GM12865 (cell line): ENCODE results near the gene ASAH2.

Source experiments
- DNase-seq: peaks from one replicate; pipeline ENCODE4 v3.0.0; 2010; ENCODE audit warnings: low read depth
- H3K4me3 ChIP-seq: 2 replicates; pipeline ENCODE4 v1.5.1; 2011; ENCODE audit warnings: mild to moderate bottlenecking, low read depth, low read length, control low read depth
- CTCF ChIP-seq: IDR thresholded peaks from 2 replicates; pipeline ENCODE4 v1.5.1; 2011; ENCODE audit warnings: low read length, control low read depth, low read depth, inconsistent platforms; ENCODE audit not compliant: insufficient read depth; ENCODE audit errors: missing control alignments

ASAH2 gene

GRCh38 chr10:50222199-50222598 is 29.1 kb downstream of the ASAH2 start:
- no peak for TF ChIP-seq CTCF
- no peak for DNase-seq
- H3K4me3 ChIP-seq: no peak overlapping the region

- DNase-seq: no peak
- H3K4me3 ChIP-seq: no peak overlapping the region
- no peak for TF ChIP-seq CTCF
These were observed 29.8 kb downstream of the ASAH2 start for GRCh38 chr10:50221470-50221869.

DNA sequence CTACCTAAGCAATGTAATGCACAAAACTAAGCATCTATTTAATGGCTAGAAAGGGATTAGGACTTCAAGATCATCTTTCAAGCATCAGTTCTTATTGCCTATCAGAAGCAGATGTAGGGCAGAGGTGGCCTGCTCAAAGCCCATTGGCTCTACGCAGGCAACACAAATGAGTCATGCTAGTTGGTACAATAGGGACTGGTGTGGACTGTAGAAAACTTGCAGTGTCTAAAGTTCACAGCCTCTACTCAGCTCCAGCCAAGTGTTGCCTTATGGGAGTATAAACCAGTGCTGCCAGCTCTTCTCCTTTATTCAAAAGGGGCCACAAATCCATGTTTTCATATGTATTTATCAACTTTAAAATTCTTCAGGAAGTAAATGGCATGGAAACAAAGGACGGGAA is 31.7 kb downstream of the ASAH2 start:
- H3K4me3 ChIP-seq: no peak overlapping the region
- no peak for DNase-seq
- TF ChIP-seq CTCF: no peak

GRCh38 chr10:50219200-50219599 is 32.1 kb downstream of the ASAH2 start:
- no peak for TF ChIP-seq CTCF
- no peak for DNase-seq
- no peak overlapping the region for H3K4me3 ChIP-seq

DNA sequence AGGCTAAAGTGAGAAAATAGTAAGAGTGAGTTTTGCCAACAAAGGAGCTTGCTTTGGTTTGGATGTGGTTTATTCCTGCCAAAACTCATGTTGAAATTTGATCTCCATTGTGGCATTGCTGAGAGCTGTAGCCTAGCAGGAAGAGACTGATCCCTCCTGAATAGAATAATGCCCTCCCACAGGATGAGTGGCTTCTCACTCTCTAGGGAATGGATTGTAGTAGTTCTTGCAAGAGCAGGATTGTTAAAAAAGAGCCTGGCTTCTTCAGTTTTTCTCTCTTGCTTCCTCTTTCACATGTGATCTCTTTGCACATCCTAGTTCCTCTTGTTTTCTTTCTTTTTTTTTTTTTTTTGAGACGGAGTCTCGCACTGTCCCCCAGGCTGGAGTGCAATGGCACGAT is 34.4 kb downstream of the ASAH2 start:
- no peak for DNase-seq
- TF ChIP-seq CTCF: no peak

DNA sequence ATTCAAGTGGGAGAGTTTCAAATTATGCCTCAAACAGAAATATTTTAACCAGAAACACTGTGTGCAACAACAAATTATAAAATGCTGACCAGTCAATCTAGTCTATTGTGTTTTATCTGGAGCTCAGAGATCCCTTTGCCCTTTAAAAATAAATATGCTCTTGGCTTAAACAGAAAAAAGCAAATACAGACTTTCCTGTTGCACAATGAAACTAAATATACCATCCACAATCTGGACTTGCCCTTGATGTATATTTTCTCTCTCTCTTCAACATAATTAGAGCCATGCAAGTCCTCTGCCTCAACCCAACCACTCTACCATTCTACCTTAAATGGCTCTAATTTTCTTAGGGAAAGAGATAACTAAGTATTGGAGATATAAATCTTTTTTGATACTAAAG is 34.9 kb downstream of the ASAH2 start:
- no peak for TF ChIP-seq CTCF
- DNase-seq: no peak
- H3K4me3 ChIP-seq: no peak overlapping the region

More for the DNA sequence above, 34.4 kb downstream of the ASAH2 start:
- H3K4me3 ChIP-seq: no peak overlapping the region

GRCh38 chr10:50211670-50212069 is 39.6 kb downstream of the ASAH2 start:
- H3K4me3 ChIP-seq: no peak overlapping the region
- TF ChIP-seq CTCF: no peak
- no peak for DNase-seq
